HS-27A (cell line): ENCODE data around the gene RYR2.
"Not testable (repeated sequence)": the region's sequence is repeated elsewhere in the genome, so short reads cannot be mapped to it uniquely, and the experiment has no call there.

ENCODE experiments used
- DNase-seq: peaks from one replicate; pipeline ENCODE4 v3.0.0-alpha.2; 2012; ENCODE audit warnings: low read depth, missing footprints

Gene RYR2

GRCh38 chr1:237258871-237259270 is 216.9 kb downstream of the RYR2 start:
- DNase-seq: no peak

GRCh38 chr1:237261198-237261597 is 219.2 kb downstream of the RYR2 start:
- DNase-seq: no peak

- DNase-seq: no peak
Measured at GRCh38 chr1:237267743-237268142, 225.8 kb downstream of the RYR2 start.

- DNase-seq: no peak
Measured at GRCh38 chr1:237269938-237270337, 228.0 kb downstream of the RYR2 start.

GRCh38 chr1:237270353-237270752 is 228.4 kb downstream of the RYR2 start:
- DNase-seq: no peak

- not testable (repeated sequence) for DNase-seq
Measured at GRCh38 chr1:237277994-237278393, 236.0 kb downstream of the RYR2 start.

GRCh38 chr1:237279629-237280028 is 237.6 kb downstream of the RYR2 start:
- no peak for DNase-seq

GRCh38 chr1:237281481-237281880 is 239.5 kb downstream of the RYR2 start:
- DNase-seq: no peak

GRCh38 chr1:237282208-237282783 is 240.3 kb downstream of the RYR2 start:
- DNase-seq: no peak

- DNase-seq: no peak
Measured at GRCh38 chr1:237287876-237288521, 246.0 kb downstream of the RYR2 start.

GRCh38 chr1:237293804-237294203 is 251.8 kb downstream of the RYR2 start:
- no peak for DNase-seq

- no peak for DNase-seq
Measured at GRCh38 chr1:237296861-237297260, 254.9 kb downstream of the RYR2 start.

GRCh38 chr1:237300642-237301041 is 258.7 kb downstream of the RYR2 start:
- DNase-seq: no peak

GRCh38 chr1:237303929-237304328 is 261.9 kb downstream of the RYR2 start:
- no peak for DNase-seq

- DNase-seq: no peak
Measured at GRCh38 chr1:237306726-237307125, 264.7 kb downstream of the RYR2 start.

GRCh38 chr1:237309595-237310118 is 267.7 kb downstream of the RYR2 start:
- no peak for DNase-seq

- DNase-seq: no peak
Measured at GRCh38 chr1:237316352-237316751, 274.4 kb downstream of the RYR2 start.

- no peak for DNase-seq
Measured at GRCh38 chr1:237318748-237319147, 276.8 kb downstream of the RYR2 start.

- no peak for DNase-seq
Measured at GRCh38 chr1:237320890-237321289, 278.9 kb downstream of the RYR2 start.

GRCh38 chr1:237324226-237324625 is 282.2 kb downstream of the RYR2 start:
- DNase-seq: no peak

- DNase-seq: no peak
Measured at GRCh38 chr1:237327061-237327460, 285.1 kb downstream of the RYR2 start.

GRCh38 chr1:237340892-237341291 is 298.9 kb downstream of the RYR2 start:
- DNase-seq: no peak

GRCh38 chr1:237341391-237341790 is 299.4 kb downstream of the RYR2 start:
- no peak for DNase-seq

- DNase-seq: no peak
Measured at GRCh38 chr1:237342730-237343129, 300.7 kb downstream of the RYR2 start.
